Loucy (cell line): ENCODE results near the gene SUPT16H.

ENCODE experiments used
- H2AFZ ChIP-seq: fragments of 200-600 bp; sonication (generic); 2 replicates; pipeline ENCODE4 v1.6.0; 2016; ENCODE audit warnings: antibody characterized with exemption, mild to moderate bottlenecking, low read length, moderate library complexity
- H3F3A ChIP-seq: fragments of 200-600 bp; 2 replicates; pipeline ENCODE4 v1.6.0; 2016; ENCODE audit warnings: antibody characterized with exemption, low read depth, mild to moderate bottlenecking
- H3K27me3 ChIP-seq: fragments of 200-600 bp; sonication (generic); 2 replicates; pipeline ENCODE4 v1.6.1; 2014; ENCODE audit warnings: low read length, mild to moderate bottlenecking; ENCODE audit not compliant: insufficient read depth, poor library complexity, severe bottlenecking
- H3K36me3 ChIP-seq: fragments of 200-600 bp; sonication (generic); 2 replicates; pipeline ENCODE4 v1.6.1; 2016; ENCODE audit warnings: low read length; ENCODE audit not compliant: insufficient read depth
- H3K4me1 ChIP-seq: fragments of 200-600 bp; sonication (generic); 2 replicates; pipeline ENCODE4 v1.5.1; 2014; ENCODE audit warnings: low read length, mild to moderate bottlenecking; ENCODE audit not compliant: insufficient read depth, poor library complexity, severe bottlenecking
- H3K4me2 ChIP-seq: fragments of 200-600 bp; sonication (generic); 2 replicates; pipeline ENCODE4 v1.6.0; 2014; ENCODE audit warnings: antibody characterized with exemption, low read length, low read depth, mild to moderate bottlenecking; ENCODE audit not compliant: poor library complexity, severe bottlenecking
- H3K4me3 ChIP-seq: fragments of 200-600 bp; sonication (generic); 2 replicates; pipeline ENCODE4 v1.5.1; 2014; ENCODE audit warnings: low read length, mild to moderate bottlenecking, mixed read lengths; ENCODE audit not compliant: poor library complexity, severe bottlenecking
- H3K79me2 ChIP-seq: fragments of 200-600 bp; sonication (generic); 2 replicates; pipeline ENCODE4 v1.6.1; 2014; ENCODE audit warnings: low read length; ENCODE audit not compliant: insufficient read depth
- H3K9ac ChIP-seq: fragments of 200-600 bp; sonication (generic); 2 replicates; pipeline ENCODE4 v1.6.0; 2014; ENCODE audit warnings: mild to moderate bottlenecking, low read depth, low read length, moderate library complexity; ENCODE audit not compliant: poor library complexity, severe bottlenecking
- H3K9me2 ChIP-seq: fragments of 200-600 bp; sonication (generic); replicated peaks from 2 replicates; pipeline ENCODE4 v1.6.1; 2016; ENCODE audit warnings: low read depth, low read length, mixed read lengths
- H3K9me3 ChIP-seq: fragments of 200-600 bp; sonication (generic); 2 replicates; pipeline ENCODE4 v1.6.1; 2014; ENCODE audit warnings: mild to moderate bottlenecking, antibody characterized with exemption, low read length, low read depth; ENCODE audit not compliant: insufficient read depth
- H4K20me1 ChIP-seq: fragments of 200-600 bp; sonication (generic); 2 replicates; pipeline ENCODE4 v1.6.0; 2014; ENCODE audit warnings: antibody characterized with exemption, low read length, mild to moderate bottlenecking; ENCODE audit not compliant: insufficient read depth, poor library complexity, severe bottlenecking
- CTCF ChIP-seq: fragments of 200-600 bp; sonication (generic); conservative IDR thresholded peaks from 2 replicates; pipeline ENCODE4 v1.5.1; 2014; ENCODE audit warnings: mild to moderate bottlenecking, antibody characterized with exemption, low read length
- EZH2phosphoT487 ChIP-seq: fragments of 200-600 bp; IDR thresholded peaks from 2 replicates; pipeline ENCODE4 v1.6.1; 2018; ENCODE audit warnings: antibody characterized with exemption, mild to moderate bottlenecking, moderate library complexity, borderline replicate concordance

Gene SUPT16H

DNA sequence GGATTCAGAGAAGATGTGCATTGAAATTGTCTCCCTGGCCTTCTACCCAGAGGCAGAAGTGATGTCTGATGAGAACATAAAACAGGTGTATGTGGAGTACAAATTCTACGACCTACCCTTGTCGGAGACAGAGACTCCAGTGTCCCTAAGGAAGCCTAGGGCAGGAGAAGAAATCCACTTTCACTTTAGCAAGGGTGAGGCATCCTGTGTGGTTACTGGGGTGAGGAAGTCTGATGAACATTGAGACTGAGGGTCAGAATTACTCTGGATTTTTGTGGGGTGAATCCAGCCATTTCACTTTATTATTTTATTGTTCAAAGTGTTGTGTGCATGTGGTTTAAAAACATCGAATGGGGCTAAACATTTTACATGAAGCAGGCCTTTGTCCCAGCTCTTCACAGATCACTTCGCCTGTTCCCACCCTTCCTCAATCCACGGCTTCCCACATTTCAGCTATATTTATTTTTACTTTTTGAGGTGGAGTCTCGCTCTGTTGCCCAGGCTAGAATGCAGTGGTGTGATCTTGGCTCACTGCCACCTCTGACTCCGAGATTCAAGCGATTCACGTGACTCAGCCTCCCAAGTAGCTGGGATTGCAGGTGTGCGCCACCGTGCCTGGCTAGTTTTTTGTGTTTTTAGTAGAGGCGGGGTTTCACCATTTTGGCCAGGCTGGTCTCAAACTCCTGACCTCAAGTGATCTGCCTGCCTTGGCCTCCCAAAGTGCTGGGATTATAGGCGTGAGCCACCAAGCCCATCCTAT, 40.6 kb downstream of the SUPT16H start:
- H3K79me2 ChIP-seq, result no peaks in the 10 kb centered on the region
- no peaks in the 10 kb centered on the region for H3K4me1 ChIP-seq
- no peak overlapping the region for H3K4me3 ChIP-seq
- no peaks in the 10 kb centered on the region for H3K27me3 ChIP-seq
- H2AFZ ChIP-seq, result no peak overlapping the region
- H3F3A ChIP-seq, result no peaks in the 10 kb centered on the region
- H3K9me2 ChIP-seq, result no peaks in the 10 kb centered on the region
- no peak overlapping the region for H3K4me2 ChIP-seq
- H4K20me1 ChIP-seq, result no peaks in the 10 kb centered on the region
- TF ChIP-seq CTCF, result no peak
- no peak for TF ChIP-seq EZH2phosphoT487
- no peak overlapping the region for H3K9ac ChIP-seq
- no peaks in the 10 kb centered on the region for H3K36me3 ChIP-seq
- no peaks in the 10 kb centered on the region for H3K9me3 ChIP-seq

DNA sequence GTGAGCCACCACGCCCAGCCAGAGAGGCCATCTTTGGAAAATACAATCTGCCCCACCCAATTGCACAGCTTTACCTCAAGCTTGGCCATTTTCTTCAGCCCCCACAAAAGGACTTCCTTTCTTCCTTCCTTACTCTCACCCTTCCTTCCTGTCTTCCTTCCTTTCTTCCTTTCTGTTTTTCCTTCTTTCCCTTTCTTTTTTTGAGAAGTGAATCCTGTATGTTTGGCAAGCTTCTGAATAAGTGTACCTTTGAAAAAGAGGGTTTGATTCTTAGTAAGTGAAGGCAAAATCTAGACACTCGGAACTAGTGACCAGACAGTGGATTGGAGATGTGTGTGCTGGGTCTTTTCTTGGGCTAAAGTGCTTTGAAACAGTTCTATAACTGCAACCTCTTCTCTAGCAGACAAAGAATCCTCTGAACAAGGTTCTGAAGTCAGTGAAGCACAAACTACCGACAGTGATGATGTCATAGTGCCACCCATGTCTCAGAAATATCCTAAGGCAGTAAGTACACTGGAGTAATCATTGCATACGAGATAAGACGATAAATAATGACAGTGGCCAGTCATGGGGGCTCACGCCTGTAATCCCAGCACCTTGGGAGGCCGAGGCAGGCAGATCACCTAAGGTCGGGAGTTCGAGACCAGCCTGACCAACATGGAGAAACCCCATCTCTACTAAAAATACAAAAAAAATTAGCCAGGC, 49.5 kb downstream of the SUPT16H start:
- Histone ChIP-seq H3K27me3 (no peaks in the 10 kb centered on the region), H3K4me2 (no peak overlapping the region), H3K9ac (no peak overlapping the region), H3F3A (no peaks in the 10 kb centered on the region), H2AFZ (no peak overlapping the region), H3K9me3 (no peaks in the 10 kb centered on the region), H3K4me3 (no peak overlapping the region), H3K36me3 (no peaks in the 10 kb centered on the region), H3K9me2 (no peaks in the 10 kb centered on the region), H3K4me1 (no peaks in the 10 kb centered on the region), H3K79me2 (no peaks in the 10 kb centered on the region), H4K20me1 (no peaks in the 10 kb centered on the region)
- TF ChIP-seq CTCF (no peak), EZH2phosphoT487 (no peak)

- H4K20me1 ChIP-seq, result no peaks in the 10 kb centered on the region
- no peaks in the 10 kb centered on the region for H3F3A ChIP-seq
- no peak overlapping the region for H3K4me3 ChIP-seq
- H2AFZ ChIP-seq, result no peak overlapping the region
- no peaks in the 10 kb centered on the region for H3K27me3 ChIP-seq
- H3K4me1 ChIP-seq, result no peaks in the 10 kb centered on the region
- H3K79me2 ChIP-seq, result no peaks in the 10 kb centered on the region
- no peak overlapping the region for H3K4me2 ChIP-seq
- TF ChIP-seq CTCF, result no peak
- no peak for TF ChIP-seq EZH2phosphoT487
- no peaks in the 10 kb centered on the region for H3K9me3 ChIP-seq
- no peaks in the 10 kb centered on the region for H3K9me2 ChIP-seq
- no peaks in the 10 kb centered on the region for H3K36me3 ChIP-seq
- no peak overlapping the region for H3K9ac ChIP-seq
Observed at GRCh38 chr14:21332950-21333349, 50.9 kb downstream of the SUPT16H start.
